Ishikawa (cell line): ENCODE data around the gene GAS2L1.

ENCODE experiments used
- CEBPB ChIP-seq: IDR thresholded peaks from 2 replicates; pipeline ENCODE4 v1.6.1; 2012
- CREB1 ChIP-seq: IDR thresholded peaks from 2 replicates; pipeline ENCODE4 v1.6.1; 2012; ENCODE audit warnings: low read depth
- EGR1 ChIP-seq: IDR thresholded peaks from 2 replicates; pipeline ENCODE4 v1.6.1; 2012
- EP300 ChIP-seq: IDR thresholded peaks from 2 replicates; pipeline ENCODE4 v1.6.1; 2012; ENCODE audit warnings: borderline replicate concordance
- FOXM1 ChIP-seq: IDR thresholded peaks from 2 replicates; pipeline ENCODE4 v1.6.1; 2012; ENCODE audit warnings: low read depth, borderline replicate concordance
- MAX ChIP-seq: IDR thresholded peaks from 2 replicates; pipeline ENCODE4 v1.6.1; 2012
- NFIC ChIP-seq: IDR thresholded peaks from 2 replicates; pipeline ENCODE4 v1.6.1; 2012
- RAD21 ChIP-seq: IDR thresholded peaks from 2 replicates; pipeline ENCODE4 v1.6.1; 2012; ENCODE audit warnings: low read depth
- REST ChIP-seq: IDR thresholded peaks from 2 replicates; pipeline ENCODE4 v1.6.1; 2012; ENCODE audit warnings: low read depth, mild to moderate bottlenecking
- TAF1 ChIP-seq: IDR thresholded peaks from 2 replicates; pipeline ENCODE4 v1.6.1; 2012; ENCODE audit warnings: low read depth, mild to moderate bottlenecking
- TCF12 ChIP-seq: IDR thresholded peaks from 2 replicates; pipeline ENCODE4 v1.6.1; 2012; ENCODE audit warnings: low read depth
- TEAD4 ChIP-seq: IDR thresholded peaks from 2 replicates; pipeline ENCODE4 v1.6.1; 2012
- USF1 ChIP-seq: IDR thresholded peaks from 2 replicates; pipeline ENCODE4 v1.6.1; 2012
- YY1 ChIP-seq: IDR thresholded peaks from 2 replicates; pipeline ENCODE4 v1.6.1; 2012; ENCODE audit warnings: low read depth
- ZBTB7A ChIP-seq: IDR thresholded peaks from 2 replicates; pipeline ENCODE4 v1.6.1; 2012; ENCODE audit warnings: low read depth

The GAS2L1 gene

DNA sequence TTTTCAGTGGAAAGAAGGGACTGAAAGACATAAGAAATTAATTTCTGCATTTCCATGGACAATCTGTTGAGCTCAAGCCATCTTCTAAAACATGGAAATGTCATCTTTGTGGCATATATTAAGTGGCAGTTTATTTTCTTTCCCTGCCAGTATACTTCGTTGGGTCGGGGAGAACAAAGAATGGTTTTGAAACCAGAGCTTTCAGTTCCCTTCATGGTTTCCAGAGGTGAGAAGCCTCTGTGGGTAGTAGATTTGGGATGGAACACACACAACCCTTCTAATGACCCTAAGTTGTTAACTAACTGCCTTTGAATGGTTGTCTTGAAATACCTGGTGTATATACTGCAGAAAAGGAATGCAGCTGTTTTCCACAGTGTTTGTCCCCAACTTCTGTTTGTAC, 17.6 kb upstream of the GAS2L1 start:
- no peak for TF ChIP-seq MAX
- no peak for TF ChIP-seq EGR1
- TF ChIP-seq TEAD4 = no peak
- no peak for TF ChIP-seq YY1
- no peak for TF ChIP-seq TCF12
- no peak for TF ChIP-seq CREB1
- TF ChIP-seq REST = no peak
- TF ChIP-seq ZBTB7A = no peak
- TF ChIP-seq FOXM1 = no peak
- TF ChIP-seq USF1 = no peak

- TF ChIP-seq USF1 = no peak
- no peak for TF ChIP-seq NFIC
- no peak for TF ChIP-seq FOXM1
- TF ChIP-seq RAD21 = no peak
- TF ChIP-seq CEBPB = no peak
- no peak for TF ChIP-seq TCF12
- no peak for TF ChIP-seq TEAD4
- no peak for TF ChIP-seq ZBTB7A
- TF ChIP-seq YY1 = no peak
- TF ChIP-seq TAF1 = no peak
- no peak for TF ChIP-seq MAX
- TF ChIP-seq REST = no peak
- no peak for TF ChIP-seq CREB1
- TF ChIP-seq EGR1 = no peak
- TF ChIP-seq EP300 = no peak
These were observed 16.4 kb upstream of the GAS2L1 start for GRCh38 chr22:29290061-29290460.

DNA sequence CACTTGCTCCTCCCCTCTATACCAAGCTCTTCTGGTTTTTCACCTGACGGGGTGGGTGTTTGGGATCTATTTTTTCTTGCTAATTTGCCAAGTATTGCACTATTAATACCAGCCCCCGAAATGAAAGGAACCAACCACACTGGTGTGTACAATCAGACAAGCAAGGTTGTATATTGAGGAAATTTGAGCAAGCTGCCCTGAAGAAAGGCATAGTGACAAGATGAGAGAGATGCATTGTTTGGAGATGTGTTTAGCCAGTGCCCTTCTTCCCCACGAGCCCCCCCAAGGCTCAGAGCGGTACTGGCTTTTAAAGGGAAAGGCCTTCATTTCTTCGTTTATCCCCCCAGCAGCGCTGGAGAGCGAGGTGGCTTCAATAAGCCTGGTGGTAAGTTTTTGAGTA, 15.2 kb upstream of the GAS2L1 start:
- TF ChIP-seq EP300 (no peak), USF1 (no peak), TAF1 (no peak), TEAD4 (no peak), CREB1 (no peak), YY1 (no peak), MAX (no peak), FOXM1 (no peak), ZBTB7A (no peak), REST (no peak), RAD21 (no peak), CEBPB (no peak)

- no peak for TF ChIP-seq EP300
- no peak for TF ChIP-seq NFIC
- no peak for TF ChIP-seq FOXM1
- TF ChIP-seq TAF1 = no peak
- no peak for TF ChIP-seq RAD21
- no peak for TF ChIP-seq REST
- TF ChIP-seq ZBTB7A = no peak
- TF ChIP-seq YY1 = no peak
- no peak for TF ChIP-seq TEAD4
These were observed 14.1 kb upstream of the GAS2L1 start for GRCh38 chr22:29292379-29292778.
